Ovary (tissue), 3 donors: ENCODE measurements around the gene TSPO.

ENCODE experiments used
- CTCF ChIP-seq, 3 donors: fragments of 450-650 bp in 2 of 3; fragments of 200-600 bp in 1 of 3; IDR thresholded peaks; one replicate each; pipeline versions ENCODE4 v1.5.1 to v1.8.0; 2016 to 2022; ENCODE audit warnings: antibody characterized with exemption in 3 of 3, mild to moderate bottlenecking in 1 of 3
- POLR2A ChIP-seq: fragments of 450-650 bp; IDR thresholded peaks from one replicate; pipeline ENCODE4 v1.6.1; 2017; ENCODE audit warnings: antibody characterized with exemption, mild to moderate bottlenecking, moderate library complexity
- donor health status: DM: no; HTN: no; CAD: no.

GRCh38 chr22:43128928-43129424 is 22.4 kb upstream of the TSPO start:
- TF ChIP-seq CTCF (IDR thresholded peaks at IDR 0.05) (no peak), POLR2A (no peak)
